HCT116 (cell line): Measurements from ENCODE around the gene LCN6. TPM values are rescaled to one million over a fixed set of nuclear protein-coding genes. Genes with fewer than 3 reads are reported as not detected.
A peak's percentile ranks its signal among the peaks of the same experiment; 100 is the strongest.

Source experiments
- ATAC-seq: fragments of 200-7000 bp; cut with Tn5 transposase; 2 replicates; pipeline ENCODE4 v1.9.1; 2020; ENCODE audit warnings: mild to moderate bottlenecking, moderate library complexity
- BruUV-seq: library from RNA; stranded (reverse); fragments of 400-500 nt; replicated peaks from 2 replicates; lab custom pipeline; 2021; lab: Mats Ljungman, UMichigan
- CTCF ChIA-PET: fragments of 300-600 bp; sonication (Branson Sonifier 250); formaldehyde crosslinking; loops from one replicate; lab custom pipeline; 2021; ENCODE audit warnings: antibody characterized with exemption; lab: Charles Lee
- POLR2A ChIA-PET: fragments of 300-600, 350-600 bp; sonication (Branson Sonifier 250); formaldehyde crosslinking; loops from one replicate; lab custom pipeline; 2021; ENCODE audit warnings: antibody characterized with exemption; lab: Charles Lee
- RAD21 ChIA-PET, 2 experiments: fragments of 300-600 bp; sonication (Branson Sonifier 250); formaldehyde crosslinking; loops; one replicate each; lab custom pipeline; 2023; ENCODE audit warnings: low total read pairs in 2 of 2; ENCODE audit not compliant: uncharacterized antibody in 2 of 2, unreplicated experiment in 2 of 2, low non-redundant PET in 1 of 2; lab: Charles Lee
- DNase-seq: peaks from one replicate; pipeline ENCODE4 v3.0.0-alpha.2; 2010; ENCODE audit warnings: low read depth, low spot score
- H2AFZ ChIP-seq: fragments of 200-600 bp; shearing (Covaris generic), sonication (generic); 2 replicates; pipeline ENCODE4 v1.6.1; 2017; ENCODE audit warnings: low read depth, mixed run types, mixed read lengths, antibody characterized with exemption, low read length; ENCODE audit not compliant: poor library complexity, severe bottlenecking
- H3K27ac ChIP-seq: 2 replicates; pipeline ENCODE4 v1.5.1; 2012; ENCODE audit warnings: low read depth, low read length
- H3K27me3 ChIP-seq: fragments of 200-600 bp; sonication (generic); 2 replicates; pipeline ENCODE4 v1.6.1; 2016; ENCODE audit warnings: mixed run types, low read length, mixed read lengths; ENCODE audit not compliant: insufficient read depth
- H3K36me3 ChIP-seq, 2 experiments: fragments of 200-500 bp in 1 of 2; fragments of 200-600 bp in 1 of 2; sonication (Bioruptor generic) in 1 of 2; sonication (generic) in 1 of 2; 2 replicates each; pipeline versions ENCODE4 v1.5.1 to v1.6.1; 2014 to 2016; ENCODE audit warnings: low read length in 2 of 2, inconsistent platforms in 1 of 2, mixed read lengths in 1 of 2, mixed run types in 1 of 2; ENCODE audit not compliant: insufficient read depth in 2 of 2, control insufficient read depth in 1 of 2
- H3K4me1 ChIP-seq, 2 experiments: fragments of 200-600 bp in 1 of 2; sonication (generic) in 1 of 2; 2 replicates each; pipeline versions ENCODE4 v1.5.1 to v1.6.1; 2012 to 2017; ENCODE audit warnings: low read length in 2 of 2, inconsistent platforms in 1 of 2, mild to moderate bottlenecking in 1 of 2, mixed read lengths in 1 of 2, mixed run types in 1 of 2, moderate library complexity in 1 of 2; ENCODE audit not compliant: insufficient read depth in 2 of 2, control insufficient read depth in 1 of 2
- H3K4me2 ChIP-seq: fragments of 200-600 bp; sonication (generic); 2 replicates; pipeline ENCODE4 v1.6.1; 2017; ENCODE audit warnings: mixed run types, low read length, mixed read lengths
- H3K4me3 ChIP-seq, 2 experiments: fragments of 200-600 bp in 1 of 2; sonication (generic) in 1 of 2; replicated peaks in 1 of 2; 2 replicates each; pipeline ENCODE4 v1.5.1; 2011 to 2016; ENCODE audit warnings: low read length in 2 of 2, control low read depth in 1 of 2, low read depth in 1 of 2, mild to moderate bottlenecking in 1 of 2, mixed read lengths in 1 of 2, mixed run types in 1 of 2
- H3K79me2 ChIP-seq: fragments of 200-600 bp; sonication (generic); 2 replicates; pipeline ENCODE4 v1.6.1; 2017; ENCODE audit warnings: mild to moderate bottlenecking, mixed run types, low read length, moderate library complexity, mixed read lengths; ENCODE audit not compliant: insufficient read depth
- H3K9ac ChIP-seq: fragments of 200-600 bp; sonication (generic); 2 replicates; pipeline ENCODE4 v1.6.1; 2016; ENCODE audit warnings: low read length, mixed read lengths
- H3K9me2 ChIP-seq: fragments of 200-600 bp; sonication (generic), shearing (Covaris generic); 2 replicates; pipeline ENCODE4 v1.6.1; 2017; ENCODE audit warnings: mixed run types, mild to moderate bottlenecking, moderate library complexity; ENCODE audit not compliant: insufficient read depth
- H3K9me3 ChIP-seq, 2 experiments: fragments of 200-500 bp in 1 of 2; fragments of 200-600 bp in 1 of 2; sonication (Bioruptor generic) in 1 of 2; sonication (generic) in 1 of 2; 2 replicates each; pipeline ENCODE4 v1.6.1; 2014 to 2017; ENCODE audit warnings: low read length in 2 of 2, mixed read lengths in 2 of 2, inconsistent platforms in 1 of 2, low read depth in 1 of 2, mild to moderate bottlenecking in 1 of 2, mixed run types in 1 of 2, moderate library complexity in 1 of 2; ENCODE audit not compliant: control insufficient read depth in 1 of 2, insufficient read depth in 1 of 2
- H4K20me1 ChIP-seq: fragments of 200-600 bp; sonication (generic), shearing (Covaris generic); 2 replicates; pipeline ENCODE4 v1.6.1; 2017; ENCODE audit warnings: mixed run types, mild to moderate bottlenecking, moderate library complexity; ENCODE audit not compliant: insufficient read depth
- CBX3 ChIP-seq: IDR thresholded peaks from 2 replicates; pipeline ENCODE4 v1.6.1; 2012; ENCODE audit warnings: low read depth
- CEBPB ChIP-seq: IDR thresholded peaks from 2 replicates; pipeline ENCODE4 v1.6.1; 2012; ENCODE audit warnings: low read depth
- EGR1 ChIP-seq: IDR thresholded peaks from 2 replicates; pipeline ENCODE4 v1.6.1; 2012; ENCODE audit warnings: low read depth
- EZH2 ChIP-seq: fragments of 200-600 bp; sonication (generic); IDR thresholded peaks from 2 replicates; pipeline ENCODE4 v1.6.1; 2017; ENCODE audit warnings: antibody characterized with exemption, mixed run types
- FOSL1 ChIP-seq: IDR thresholded peaks from 2 replicates; pipeline ENCODE4 v1.6.1; 2012; ENCODE audit warnings: low read depth
- JUND ChIP-seq: IDR thresholded peaks from 2 replicates; pipeline ENCODE4 v1.6.1; 2012
- POLR2A ChIP-seq: IDR thresholded peaks from 2 replicates; pipeline ENCODE4 v1.7.0; 2011; ENCODE audit warnings: borderline replicate concordance; ENCODE audit not compliant: insufficient read depth, insufficient read length; ENCODE audit errors: extremely low read depth
- POLR2AphosphoS5 ChIP-seq: IDR thresholded peaks from 2 replicates; pipeline ENCODE4 v1.6.1; 2011; ENCODE audit warnings: mild to moderate bottlenecking, low read depth, low read length, moderate library complexity
- SIN3A ChIP-seq: IDR thresholded peaks from 2 replicates; pipeline ENCODE4 v1.6.1; 2012; ENCODE audit warnings: low read depth
- SRF ChIP-seq: IDR thresholded peaks from 2 replicates; pipeline ENCODE4 v1.6.1; 2012; ENCODE audit warnings: low read depth
- YY1 ChIP-seq: IDR thresholded peaks from 2 replicates; pipeline ENCODE4 v1.6.1; 2011; ENCODE audit warnings: low read length, low read depth, moderate library complexity, mild to moderate bottlenecking; ENCODE audit not compliant: insufficient replicate concordance; ENCODE audit errors: extremely low read depth
- ZFX ChIP-seq: fragments of 450-650 bp; IDR thresholded peaks from 2 replicates; pipeline ENCODE4 v1.6.1; 2017
- ZNF274 ChIP-seq: fragments of 200-500 bp; sonication (Bioruptor generic); IDR thresholded peaks from 2 replicates; pipeline ENCODE4 v1.6.1; 2014; ENCODE audit warnings: mild to moderate bottlenecking, low read depth, low read length, inconsistent platforms
- intact Hi-C: fragments of 100-400 bp; cut with micrococcal nuclease; formaldehyde crosslinking; loops from 2 replicates; pipeline ENCODE4 v1.10.0; 2022
- total RNA-seq: library from RNA; stranded (reverse); gene quantifications from one replicate; pipeline ENCODE4 v1.2.1, GENCODE V29; 2021; ENCODE audit not compliant: unreplicated experiment
- TF ChIP-seq, protein P1 (sequence below): IDR thresholded peaks from 2 replicates; pipeline ENCODE4 v1.6.1; 2011; ENCODE audit warnings: mild to moderate bottlenecking, low read length, moderate library complexity; ENCODE audit not compliant: insufficient replicate concordance; ENCODE audit errors: extremely low read depth
- TF ChIP-seq, protein P2 (sequence below): IDR thresholded peaks from 2 replicates; pipeline ENCODE4 v1.6.1; 2012
- TF ChIP-seq, protein P3 (sequence below): IDR thresholded peaks from 2 replicates; pipeline ENCODE4 v1.6.1; 2012; ENCODE audit warnings: low read depth
- TF ChIP-seq, protein P4 (sequence below): IDR thresholded peaks from 2 replicates; pipeline ENCODE4 v1.6.1; 2012

LCN6 gene
- total RNA-seq, 1 experiment from 2014 or later: not detected

DNA sequence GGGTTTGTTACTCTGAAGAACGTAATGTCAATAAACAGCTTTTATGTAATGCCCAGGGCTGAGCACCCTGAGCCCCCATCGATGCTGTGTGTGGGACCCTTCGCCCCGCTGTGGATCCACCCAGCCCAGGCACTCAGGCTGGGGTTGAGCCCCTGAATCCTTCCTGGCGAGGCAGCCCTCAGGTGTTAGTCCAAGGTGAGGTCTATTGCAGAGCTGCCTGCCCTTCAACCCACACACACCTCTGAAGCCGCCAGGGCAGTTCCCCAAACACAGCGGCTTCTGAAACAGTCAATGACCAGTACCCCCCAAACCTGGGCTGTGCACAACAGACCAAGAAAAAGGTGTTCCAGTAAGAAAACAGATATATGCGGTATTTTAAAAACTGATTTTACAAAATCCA lies 24.3 kb downstream of the LCN6 start:
- peaks cover 44% of the 10 kb centered on the region for H3K79me2 ChIP-seq
- CTCF ChIA-PET: interaction anchor here (0.9 kb wide), 1 partner anchor 34 kb away, joined by 3 read pairs; the partner anchor contains the start of gene LCN8
- H2AFZ ChIP-seq: no peak overlapping the region
- no peak for TF ChIP-seq POLR2AphosphoS5
- no peak for TF ChIP-seq ZFX
- TF ChIP-seq YY1: no peak
- no peak for TF ChIP-seq ZNF274
- TF ChIP-seq CEBPB: no peak
- TF ChIP-seq CBX3: no peak
- no peak for TF ChIP-seq SRF
- TF ChIP-seq, protein P1, sequence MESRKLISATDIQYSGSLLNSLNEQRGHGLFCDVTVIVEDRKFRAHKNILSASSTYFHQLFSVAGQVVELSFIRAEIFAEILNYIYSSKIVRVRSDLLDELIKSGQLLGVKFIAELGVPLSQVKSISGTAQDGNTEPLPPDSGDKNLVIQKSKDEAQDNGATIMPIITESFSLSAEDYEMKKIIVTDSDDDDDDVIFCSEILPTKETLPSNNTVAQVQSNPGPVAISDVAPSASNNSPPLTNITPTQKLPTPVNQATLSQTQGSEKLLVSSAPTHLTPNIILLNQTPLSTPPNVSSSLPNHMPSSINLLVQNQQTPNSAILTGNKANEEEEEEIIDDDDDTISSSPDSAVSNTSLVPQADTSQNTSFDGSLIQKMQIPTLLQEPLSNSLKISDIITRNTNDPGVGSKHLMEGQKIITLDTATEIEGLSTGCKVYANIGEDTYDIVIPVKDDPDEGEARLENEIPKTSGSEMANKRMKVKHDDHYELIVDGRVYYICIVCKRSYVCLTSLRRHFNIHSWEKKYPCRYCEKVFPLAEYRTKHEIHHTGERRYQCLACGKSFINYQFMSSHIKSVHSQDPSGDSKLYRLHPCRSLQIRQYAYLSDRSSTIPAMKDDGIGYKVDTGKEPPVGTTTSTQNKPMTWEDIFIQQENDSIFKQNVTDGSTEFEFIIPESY: no peak
- no peak for TF ChIP-seq SIN3A
- no peak for TF ChIP-seq EZH2
- no peak for TF ChIP-seq POLR2A
- TF ChIP-seq JUND: no peak
- TF ChIP-seq, protein P2, sequence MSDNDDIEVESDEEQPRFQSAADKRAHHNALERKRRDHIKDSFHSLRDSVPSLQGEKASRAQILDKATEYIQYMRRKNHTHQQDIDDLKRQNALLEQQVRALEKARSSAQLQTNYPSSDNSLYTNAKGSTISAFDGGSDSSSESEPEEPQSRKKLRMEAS: no peak
- no peak for TF ChIP-seq FOSL1
- TF ChIP-seq EGR1: no peak
- TF ChIP-seq, protein P3, sequence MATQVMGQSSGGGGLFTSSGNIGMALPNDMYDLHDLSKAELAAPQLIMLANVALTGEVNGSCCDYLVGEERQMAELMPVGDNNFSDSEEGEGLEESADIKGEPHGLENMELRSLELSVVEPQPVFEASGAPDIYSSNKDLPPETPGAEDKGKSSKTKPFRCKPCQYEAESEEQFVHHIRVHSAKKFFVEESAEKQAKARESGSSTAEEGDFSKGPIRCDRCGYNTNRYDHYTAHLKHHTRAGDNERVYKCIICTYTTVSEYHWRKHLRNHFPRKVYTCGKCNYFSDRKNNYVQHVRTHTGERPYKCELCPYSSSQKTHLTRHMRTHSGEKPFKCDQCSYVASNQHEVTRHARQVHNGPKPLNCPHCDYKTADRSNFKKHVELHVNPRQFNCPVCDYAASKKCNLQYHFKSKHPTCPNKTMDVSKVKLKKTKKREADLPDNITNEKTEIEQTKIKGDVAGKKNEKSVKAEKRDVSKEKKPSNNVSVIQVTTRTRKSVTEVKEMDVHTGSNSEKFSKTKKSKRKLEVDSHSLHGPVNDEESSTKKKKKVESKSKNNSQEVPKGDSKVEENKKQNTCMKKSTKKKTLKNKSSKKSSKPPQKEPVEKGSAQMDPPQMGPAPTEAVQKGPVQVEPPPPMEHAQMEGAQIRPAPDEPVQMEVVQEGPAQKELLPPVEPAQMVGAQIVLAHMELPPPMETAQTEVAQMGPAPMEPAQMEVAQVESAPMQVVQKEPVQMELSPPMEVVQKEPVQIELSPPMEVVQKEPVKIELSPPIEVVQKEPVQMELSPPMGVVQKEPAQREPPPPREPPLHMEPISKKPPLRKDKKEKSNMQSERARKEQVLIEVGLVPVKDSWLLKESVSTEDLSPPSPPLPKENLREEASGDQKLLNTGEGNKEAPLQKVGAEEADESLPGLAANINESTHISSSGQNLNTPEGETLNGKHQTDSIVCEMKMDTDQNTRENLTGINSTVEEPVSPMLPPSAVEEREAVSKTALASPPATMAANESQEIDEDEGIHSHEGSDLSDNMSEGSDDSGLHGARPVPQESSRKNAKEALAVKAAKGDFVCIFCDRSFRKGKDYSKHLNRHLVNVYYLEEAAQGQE: no peak
- TF ChIP-seq, protein P4, sequence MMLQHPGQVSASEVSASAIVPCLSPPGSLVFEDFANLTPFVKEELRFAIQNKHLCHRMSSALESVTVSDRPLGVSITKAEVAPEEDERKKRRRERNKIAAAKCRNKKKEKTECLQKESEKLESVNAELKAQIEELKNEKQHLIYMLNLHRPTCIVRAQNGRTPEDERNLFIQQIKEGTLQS: no peak
- no peak overlapping the region for H3K4me3 ChIP-seq
- BruUV-seq: no TSS peak
- RAD21 ChIA-PET: no interaction called here
- no peaks in the 10 kb centered on the region for H3K27me3 ChIP-seq
- H3K36me3 ChIP-seq: peaks cover 19 to 46% of the 10 kb centered on the region in 2 experiments; a peak in 3 of 4 replicates
- ATAC-seq (no peak), DNase-seq (no peak)
- no peaks in the 10 kb centered on the region for H3K9me3 ChIP-seq
- no peak overlapping the region for H3K4me2 ChIP-seq
- intact Hi-C loops: no loop called here
- no peak overlapping the region for H3K9ac ChIP-seq
- H3K27ac ChIP-seq: peak overlapping the region; percentile 52; the same call in 1 of the 2 replicates
- H4K20me1 ChIP-seq: peaks cover 37% of the 10 kb centered on the region; the same call in 1 of the 2 replicates
- POLR2A ChIA-PET: no interaction called here
- H3K9me2 ChIP-seq: no peaks in the 10 kb centered on the region
- peaks cover 9 to 57% of the 10 kb centered on the region in 2 experiments; a peak in 3 of 4 replicates for H3K4me1 ChIP-seq
